NCI-H1694 treated with DMSO at 0.1 percent for 48 hours (cell line): ENCODE measurements around the gene CARD19.
"Not testable (repeated sequence)": the region's sequence is repeated elsewhere in the genome, so short reads cannot be mapped to it uniquely, and the experiment has no call there.

Source experiments
- DNase-seq: peaks from one replicate; lab custom pipeline; 2025; lab: John Stamatoyannopoulos, UW

CARD19 gene

GRCh38 chr9:93088656-93089015, 7.4 kb upstream of the CARD19 start:
- no peak for DNase-seq

GRCh38 chr9:93089024-93089423, 7.0 kb upstream of the CARD19 start:
- no peak for DNase-seq

GRCh38 chr9:93089481-93089991, 6.5 kb upstream of the CARD19 start:
- no peak for DNase-seq

- no peak for DNase-seq
Measured at GRCh38 chr9:93090091-93090655, 5.8 kb upstream of the CARD19 start.

GRCh38 chr9:93091056-93091452, 5.0 kb upstream of the CARD19 start:
- no peak for DNase-seq

GRCh38 chr9:93091453-93092081, 4.5 kb upstream of the CARD19 start:
- no peak for DNase-seq

GRCh38 chr9:93092251-93092991, 3.6 kb upstream of the CARD19 start:
- no peak for DNase-seq

GRCh38 chr9:93093127-93093876, 2.7 kb upstream of the CARD19 start:
- DNase-seq: no peak

- no peak for DNase-seq
Measured at GRCh38 chr9:93093877-93094657, 1.9 kb upstream of the CARD19 start.

GRCh38 chr9:93094658-93095204, 1.3 kb upstream of the CARD19 start:
- no peak for DNase-seq

- peak; percentile 92 for DNase-seq
Measured at GRCh38 chr9:93095205-93096130, 549 bp upstream of the CARD19 start.

GRCh38 chr9:93096811-93097382, 880 bp downstream of the CARD19 start:
- DNase-seq: no peak

- no peak for DNase-seq
Measured at GRCh38 chr9:93097511-93098201, 1.6 kb downstream of the CARD19 start.

- no peak for DNase-seq
Measured at GRCh38 chr9:93098236-93098946, 2.4 kb downstream of the CARD19 start.

GRCh38 chr9:93099551-93100275, 3.7 kb downstream of the CARD19 start:
- no peak for DNase-seq

GRCh38 chr9:93100276-93100636, 4.2 kb downstream of the CARD19 start:
- no peak for DNase-seq

GRCh38 chr9:93101086-93101485, 5.1 kb downstream of the CARD19 start:
- not testable (repeated sequence) for DNase-seq

- no peak for DNase-seq
Measured at GRCh38 chr9:93105620-93106019, 9.6 kb downstream of the CARD19 start.
